Measurements from ENCODE around the gene MORN1.

MORN1 gene

GRCh38 chr1:2322065-2322571 lies 69.2 kb downstream of the MORN1 start:
- no peak for DNase-seq
- H3K27me3 ChIP-seq (ENCODE audit: insufficient read depth, low read depth, severe bottlenecking) = peaks cover 4% of the 10 kb centered on the region
- no peak for TF ChIP-seq CTCF (IDR thresholded peaks at IDR 0.05; ENCODE audit: low read depth, low read length)
- no peaks in the 10 kb centered on the region for H3K36me3 ChIP-seq
- no peak overlapping the region for H3K4me3 ChIP-seq (ENCODE audit: low read depth, low read length)
- no peak overlapping the region; the same call in 1 of the 2 replicates for H3K27ac ChIP-seq
- no peaks in the 10 kb centered on the region for H3K9me3 ChIP-seq (ENCODE audit: severe bottlenecking)

- no peak for TF ChIP-seq CTCF (IDR thresholded peaks at IDR 0.05; ENCODE audit: low read depth, low read length)
- no peaks in the 10 kb centered on the region for H3K9me3 ChIP-seq (ENCODE audit: severe bottlenecking)
- no peak overlapping the region for H3K4me3 ChIP-seq (ENCODE audit: low read depth, low read length)
- no peak overlapping the region for H3K27ac ChIP-seq
- H3K36me3 ChIP-seq = no peaks in the 10 kb centered on the region
- no peak for DNase-seq
- H3K27me3 ChIP-seq (ENCODE audit: insufficient read depth, low read depth, severe bottlenecking) = peaks cover 4% of the 10 kb centered on the region
Measured at GRCh38 chr1:2320760-2321667, 70.3 kb downstream of the MORN1 start.

GRCh38 chr1:2320006-2320405 lies 71.3 kb downstream of the MORN1 start:
- H3K9me3 ChIP-seq (ENCODE audit: severe bottlenecking) = no peaks in the 10 kb centered on the region
- H3K4me3 ChIP-seq (ENCODE audit: low read depth, low read length) = no peak overlapping the region
- H3K36me3 ChIP-seq = no peaks in the 10 kb centered on the region
- no peak overlapping the region for H3K27ac ChIP-seq
- no peak for DNase-seq
- no peak for TF ChIP-seq CTCF (IDR thresholded peaks at IDR 0.05; ENCODE audit: low read depth, low read length)
- peaks cover 4% of the 10 kb centered on the region for H3K27me3 ChIP-seq (ENCODE audit: insufficient read depth, low read depth, severe bottlenecking)

- no peak for TF ChIP-seq CTCF (IDR thresholded peaks at IDR 0.05; ENCODE audit: low read depth, low read length)
- DNase-seq = no peak
- Histone ChIP-seq H3K9me3 (ENCODE audit: severe bottlenecking) (no peaks in the 10 kb centered on the region), H3K4me3 (ENCODE audit: low read depth, low read length) (no peak overlapping the region), H3K36me3 (no peaks in the 10 kb centered on the region), H3K27me3 (ENCODE audit: insufficient read depth, low read depth, severe bottlenecking) (peaks cover 3% of the 10 kb centered on the region), H3K27ac (no peak overlapping the region)
Measured at GRCh38 chr1:2319291-2319690, 72.1 kb downstream of the MORN1 start.

- no peak for TF ChIP-seq CTCF (IDR thresholded peaks at IDR 0.05; ENCODE audit: low read depth, low read length)
- DNase-seq = no peak
- H3K27me3 ChIP-seq (ENCODE audit: insufficient read depth, low read depth, severe bottlenecking) = no peaks in the 10 kb centered on the region
- no peaks in the 10 kb centered on the region for H3K36me3 ChIP-seq
- no peak overlapping the region for H3K4me3 ChIP-seq (ENCODE audit: low read depth, low read length)
- no peak overlapping the region for H3K27ac ChIP-seq
- H3K9me3 ChIP-seq (ENCODE audit: severe bottlenecking) = no peaks in the 10 kb centered on the region
Measured at GRCh38 chr1:2318314-2319278, 72.8 kb downstream of the MORN1 start.
